DMS153 (cell line): ENCODE results near the gene STPG2.

Source experiments
- DNase-seq: peaks from one replicate; lab custom pipeline; 2025; lab: John Stamatoyannopoulos, UW

Gene STPG2

GRCh38 chr4:98143001-98143899 is at the start of gene STPG2:
TSS of gene STPG2 (minus strand) at chr4:98143476.
- peak; percentile 85 for DNase-seq

- DNase-seq: no peak
These were observed 42.0 kb upstream of the STPG2 start for GRCh38 chr4:98185279-98185678.

- DNase-seq: no peak
These were observed 38.5 kb upstream of the STPG2 start for GRCh38 chr4:98181809-98182208.

- DNase-seq: no peak
These were observed 36.7 kb upstream of the STPG2 start for GRCh38 chr4:98179951-98180350.

GRCh38 chr4:98176531-98176930 is 33.3 kb upstream of the STPG2 start:
- DNase-seq: no peak

- no peak for DNase-seq
These were observed 26.8 kb upstream of the STPG2 start for GRCh38 chr4:98170035-98170434.

- DNase-seq: no peak
These were observed 23.4 kb upstream of the STPG2 start for GRCh38 chr4:98166731-98167041.

- no peak for DNase-seq
These were observed 22.9 kb upstream of the STPG2 start for GRCh38 chr4:98166025-98166730.

- DNase-seq: no peak
These were observed 19.4 kb upstream of the STPG2 start for GRCh38 chr4:98162696-98163095.

GRCh38 chr4:98151145-98151924 is 8.1 kb upstream of the STPG2 start:
- no peak for DNase-seq

- no peak for DNase-seq
These were observed 7.0 kb upstream of the STPG2 start for GRCh38 chr4:98150092-98150761.

- peak; percentile 47 for DNase-seq
These were observed 5.6 kb upstream of the STPG2 start for GRCh38 chr4:98148856-98149255.

GRCh38 chr4:98126141-98126540 is 17.1 kb downstream of the STPG2 start:
- DNase-seq: no peak

GRCh38 chr4:98125585-98125984 is 17.7 kb downstream of the STPG2 start:
- DNase-seq: no peak

- no peak for DNase-seq
These were observed 25.9 kb downstream of the STPG2 start for GRCh38 chr4:98117363-98117762.

- DNase-seq: peak; percentile 42
These were observed 30.3 kb downstream of the STPG2 start for GRCh38 chr4:98113012-98113411.

- no peak for DNase-seq
These were observed 32.3 kb downstream of the STPG2 start for GRCh38 chr4:98110929-98111328.

- no peak for DNase-seq
These were observed 33.1 kb downstream of the STPG2 start for GRCh38 chr4:98110214-98110613.

- DNase-seq: no peak
These were observed 40.6 kb downstream of the STPG2 start for GRCh38 chr4:98102660-98103059.

- no peak for DNase-seq
These were observed 41.3 kb downstream of the STPG2 start for GRCh38 chr4:98101988-98102387.

GRCh38 chr4:98098764-98099163 is 44.5 kb downstream of the STPG2 start:
- DNase-seq: no peak

- no peak for DNase-seq
These were observed 49.2 kb downstream of the STPG2 start for GRCh38 chr4:98094118-98094517.
